HepG2 (cell line): Measurements from ENCODE around the gene IMPDH2. TPM values are rescaled to one million over a fixed set of nuclear protein-coding genes. Genes with fewer than 3 reads are reported as not detected.

Experiments used
- CBX5 ChIP-seq: sonication (generic); formaldehyde crosslinking; IDR thresholded peaks from 2 replicates; pipeline ENCODE4 v1.4.0; 2020; ENCODE audit warnings: missing genetic modification reagents, borderline replicate concordance
- CENPX ChIP-seq: sonication (generic); formaldehyde crosslinking; IDR thresholded peaks from 2 replicates; pipeline ENCODE4 v1.9.0; 2021; ENCODE audit warnings: mild to moderate bottlenecking, missing genetic modification reagents, moderate library complexity
- CREM ChIP-seq, 2 experiments: sonication (generic) in 1 of 2; formaldehyde crosslinking in 1 of 2; IDR thresholded peaks; 2 replicates each; pipeline versions ENCODE4 v1.4.0 to v1.6.1; 2016 to 2020; ENCODE audit warnings: antibody characterized with exemption in 1 of 2, mild to moderate bottlenecking in 1 of 2, missing genetic modification reagents in 1 of 2
- EP300 ChIP-seq, 3 experiments: sonication (generic) in 1 of 3; formaldehyde crosslinking in 1 of 3; IDR thresholded peaks; 2 replicates each; pipeline versions ENCODE4 v1.5.1 to v1.6.1; 2011 to 2020; ENCODE audit warnings: low read depth in 2 of 3, low read length in 2 of 3, borderline replicate concordance in 1 of 3, improper control_type of control experiment in 1 of 3, mild to moderate bottlenecking in 1 of 3, missing genetic modification reagents in 1 of 3, moderate library complexity in 1 of 3
- KLF12 ChIP-seq: sonication (generic); formaldehyde crosslinking; IDR thresholded peaks from 2 replicates; pipeline ENCODE4 v1.4.0; 2020; ENCODE audit warnings: missing genetic modification reagents, borderline replicate concordance
- MATR3 ChIP-seq: sonication (generic); formaldehyde crosslinking; IDR thresholded peaks from 2 replicates; pipeline ENCODE4 v1.4.0; 2020; ENCODE audit warnings: missing genetic modification reagents
- RBFOX2 ChIP-seq: fragments of 200-400 bp; formaldehyde crosslinking; IDR thresholded peaks from 2 replicates; pipeline ENCODE4 v1.6.1; 2017; ENCODE audit warnings: low read depth, mild to moderate bottlenecking, low read length
- RORA ChIP-seq: sonication (generic); formaldehyde crosslinking; IDR thresholded peaks from 2 replicates; pipeline ENCODE4 v1.5.0; 2020; ENCODE audit warnings: mild to moderate bottlenecking, missing genetic modification reagents, moderate library complexity
- ZEB1 ChIP-seq: IDR thresholded peaks from 2 replicates; pipeline ENCODE4 v1.6.1; 2012; ENCODE audit warnings: mild to moderate bottlenecking, low read depth, inconsistent platforms; ENCODE audit not compliant: insufficient replicate concordance
- ZNF431 ChIP-seq: sonication (generic); formaldehyde crosslinking; IDR thresholded peaks from 2 replicates; pipeline ENCODE4 v1.9.0; 2022; ENCODE audit warnings: missing genetic modification reagents, low read depth, mild to moderate bottlenecking, borderline replicate concordance
- polyA plus RNA-seq, 8 experiments: library from polyadenylated mRNA; depleted of rRNA in 3 of 8; stranded (reverse) in 7 of 8; unstranded in 1 of 8; fragments of >200 nt; fragmentation: Illumina TruSeq in 4 of 8; extraction: Trizol in 4 of 8; gene quantifications; 2 replicates each; pipeline versions ENCODE4 v1.2.1 to v1.2.3, GENCODE V29; 2011 to 2016; ENCODE audit warnings: low read depth in 4 of 8, missing spikeins in 1 of 8, mixed read lengths in 1 of 8; ENCODE audit not compliant: insufficient read depth in 1 of 8
- total RNA-seq, 5 experiments: library from RNA; depleted of rRNA; stranded (reverse); fragments of >200 nt; fragmentation: Illumina TruSeq; extraction: Trizol; gene quantifications; 2 replicates each; pipeline ENCODE4 v1.2.3, GENCODE V29; 2016; ENCODE audit warnings: low read depth in 1 of 5
- TF ChIP-seq, protein P1 (sequence below), 2 experiments: sonication (generic) in 1 of 2; formaldehyde crosslinking in 1 of 2; IDR thresholded peaks; 2 replicates each; pipeline versions ENCODE4 v1.6.1 to v1.9.0; 2014 to 2022; ENCODE audit warnings: antibody characterized with exemption in 1 of 2, borderline replicate concordance in 1 of 2, inconsistent platforms in 1 of 2, low read depth in 1 of 2, missing genetic modification reagents in 1 of 2
- TF ChIP-seq, protein P2 (sequence below): sonication (generic); formaldehyde crosslinking; IDR thresholded peaks from 2 replicates; pipeline ENCODE4 v1.5.0; 2020; ENCODE audit warnings: mild to moderate bottlenecking, missing genetic modification reagents, borderline replicate concordance
- TF ChIP-seq, protein P3 (sequence below): sonication (generic); formaldehyde crosslinking; IDR thresholded peaks from 2 replicates; pipeline ENCODE4 v1.8.0; 2022; ENCODE audit warnings: missing genetic modification reagents, mild to moderate bottlenecking, moderate library complexity, borderline replicate concordance

Gene IMPDH2
- total and polyA plus RNA-seq, 2 of the 13 experiments (the other 11 are each of a cell fraction or from before 2014, with no cell fraction given), result 248 to 260 TPM

DNA sequence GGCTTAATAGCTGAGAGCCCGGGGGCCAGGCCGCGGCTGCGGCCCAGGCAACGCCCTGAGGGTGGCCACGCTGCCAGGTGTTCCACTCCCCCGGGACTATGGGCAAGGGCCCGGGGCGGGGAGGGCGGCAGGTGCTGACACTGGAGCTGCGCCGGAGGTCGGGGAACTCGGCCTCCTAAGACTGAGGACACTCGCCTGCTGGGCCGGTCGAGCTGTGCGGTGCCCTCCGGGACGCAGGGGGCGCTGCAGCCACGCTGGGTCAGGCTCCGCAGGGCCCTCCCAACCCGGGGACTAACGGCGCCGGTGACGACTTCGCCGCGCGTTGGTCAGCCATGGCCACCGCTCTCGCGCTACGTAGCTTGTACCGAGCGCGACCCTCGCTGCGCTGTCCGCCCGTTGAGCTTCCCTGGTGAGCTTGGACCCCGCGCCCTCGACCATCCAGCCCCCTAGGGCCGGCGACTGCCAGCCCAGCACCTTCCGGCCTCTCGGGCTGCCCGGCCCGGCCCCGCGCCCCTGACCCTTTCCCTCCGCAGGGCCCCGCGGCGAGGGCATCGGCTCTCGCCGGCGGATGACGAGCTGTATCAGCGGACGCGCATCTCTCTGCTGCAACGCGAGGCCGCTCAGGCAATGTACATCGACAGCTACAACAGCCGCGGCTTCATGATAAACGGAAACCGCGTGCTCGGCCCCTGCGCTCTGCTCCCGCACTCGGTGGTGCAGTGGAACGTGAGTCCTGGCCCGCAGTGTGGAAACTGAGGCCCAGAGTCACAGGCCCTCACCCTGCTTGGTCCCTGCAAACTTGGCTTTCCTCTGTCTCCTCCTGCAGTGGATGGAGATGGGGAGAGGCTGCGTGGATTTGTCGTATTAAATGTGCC is 7.1 kb downstream of the IMPDH2 start, which contains the start of gene NDUFAF3 (continued):
- TF ChIP-seq CBX5, result 0 out of 2 replicates have a peak, but pooled peaks have one; percentile 29
- TF ChIP-seq ZEB1, result peak; percentile 40
- TF ChIP-seq, protein P1, sequence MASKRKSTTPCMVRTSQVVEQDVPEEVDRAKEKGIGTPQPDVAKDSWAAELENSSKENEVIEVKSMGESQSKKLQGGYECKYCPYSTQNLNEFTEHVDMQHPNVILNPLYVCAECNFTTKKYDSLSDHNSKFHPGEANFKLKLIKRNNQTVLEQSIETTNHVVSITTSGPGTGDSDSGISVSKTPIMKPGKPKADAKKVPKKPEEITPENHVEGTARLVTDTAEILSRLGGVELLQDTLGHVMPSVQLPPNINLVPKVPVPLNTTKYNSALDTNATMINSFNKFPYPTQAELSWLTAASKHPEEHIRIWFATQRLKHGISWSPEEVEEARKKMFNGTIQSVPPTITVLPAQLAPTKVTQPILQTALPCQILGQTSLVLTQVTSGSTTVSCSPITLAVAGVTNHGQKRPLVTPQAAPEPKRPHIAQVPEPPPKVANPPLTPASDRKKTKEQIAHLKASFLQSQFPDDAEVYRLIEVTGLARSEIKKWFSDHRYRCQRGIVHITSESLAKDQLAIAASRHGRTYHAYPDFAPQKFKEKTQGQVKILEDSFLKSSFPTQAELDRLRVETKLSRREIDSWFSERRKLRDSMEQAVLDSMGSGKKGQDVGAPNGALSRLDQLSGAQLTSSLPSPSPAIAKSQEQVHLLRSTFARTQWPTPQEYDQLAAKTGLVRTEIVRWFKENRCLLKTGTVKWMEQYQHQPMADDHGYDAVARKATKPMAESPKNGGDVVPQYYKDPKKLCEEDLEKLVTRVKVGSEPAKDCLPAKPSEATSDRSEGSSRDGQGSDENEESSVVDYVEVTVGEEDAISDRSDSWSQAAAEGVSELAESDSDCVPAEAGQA (IDR thresholded peaks at IDR 0.05; ENCODE audit: low read depth), result peak; percentile 90
- TF ChIP-seq, protein P1 (CRISPR knock-in tag; IDR thresholded peaks at IDR 0.05; ENCODE audit: borderline replicate concordance), result peak; percentile 36
- TF ChIP-seq, protein P2, sequence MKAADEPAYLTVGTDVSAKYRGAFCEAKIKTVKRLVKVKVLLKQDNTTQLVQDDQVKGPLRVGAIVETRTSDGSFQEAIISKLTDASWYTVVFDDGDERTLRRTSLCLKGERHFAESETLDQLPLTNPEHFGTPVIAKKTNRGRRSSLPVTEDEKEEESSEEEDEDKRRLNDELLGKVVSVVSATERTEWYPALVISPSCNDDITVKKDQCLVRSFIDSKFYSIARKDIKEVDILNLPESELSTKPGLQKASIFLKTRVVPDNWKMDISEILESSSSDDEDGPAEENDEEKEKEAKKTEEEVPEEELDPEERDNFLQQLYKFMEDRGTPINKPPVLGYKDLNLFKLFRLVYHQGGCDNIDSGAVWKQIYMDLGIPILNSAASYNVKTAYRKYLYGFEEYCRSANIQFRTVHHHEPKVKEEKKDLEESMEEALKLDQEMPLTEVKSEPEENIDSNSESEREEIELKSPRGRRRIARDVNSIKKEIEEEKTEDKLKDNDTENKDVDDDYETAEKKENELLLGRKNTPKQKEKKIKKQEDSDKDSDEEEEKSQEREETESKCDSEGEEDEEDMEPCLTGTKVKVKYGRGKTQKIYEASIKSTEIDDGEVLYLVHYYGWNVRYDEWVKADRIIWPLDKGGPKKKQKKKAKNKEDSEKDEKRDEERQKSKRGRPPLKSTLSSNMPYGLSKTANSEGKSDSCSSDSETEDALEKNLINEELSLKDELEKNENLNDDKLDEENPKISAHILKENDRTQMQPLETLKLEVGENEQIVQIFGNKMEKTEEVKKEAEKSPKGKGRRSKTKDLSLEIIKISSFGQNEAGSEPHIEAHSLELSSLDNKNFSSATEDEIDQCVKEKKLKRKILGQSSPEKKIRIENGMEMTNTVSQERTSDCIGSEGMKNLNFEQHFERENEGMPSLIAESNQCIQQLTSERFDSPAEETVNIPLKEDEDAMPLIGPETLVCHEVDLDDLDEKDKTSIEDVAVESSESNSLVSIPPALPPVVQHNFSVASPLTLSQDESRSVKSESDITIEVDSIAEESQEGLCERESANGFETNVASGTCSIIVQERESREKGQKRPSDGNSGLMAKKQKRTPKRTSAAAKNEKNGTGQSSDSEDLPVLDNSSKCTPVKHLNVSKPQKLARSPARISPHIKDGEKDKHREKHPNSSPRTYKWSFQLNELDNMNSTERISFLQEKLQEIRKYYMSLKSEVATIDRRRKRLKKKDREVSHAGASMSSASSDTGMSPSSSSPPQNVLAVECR (CRISPR knock-in tag), result peak; percentile 92
- TF ChIP-seq, protein P3, sequence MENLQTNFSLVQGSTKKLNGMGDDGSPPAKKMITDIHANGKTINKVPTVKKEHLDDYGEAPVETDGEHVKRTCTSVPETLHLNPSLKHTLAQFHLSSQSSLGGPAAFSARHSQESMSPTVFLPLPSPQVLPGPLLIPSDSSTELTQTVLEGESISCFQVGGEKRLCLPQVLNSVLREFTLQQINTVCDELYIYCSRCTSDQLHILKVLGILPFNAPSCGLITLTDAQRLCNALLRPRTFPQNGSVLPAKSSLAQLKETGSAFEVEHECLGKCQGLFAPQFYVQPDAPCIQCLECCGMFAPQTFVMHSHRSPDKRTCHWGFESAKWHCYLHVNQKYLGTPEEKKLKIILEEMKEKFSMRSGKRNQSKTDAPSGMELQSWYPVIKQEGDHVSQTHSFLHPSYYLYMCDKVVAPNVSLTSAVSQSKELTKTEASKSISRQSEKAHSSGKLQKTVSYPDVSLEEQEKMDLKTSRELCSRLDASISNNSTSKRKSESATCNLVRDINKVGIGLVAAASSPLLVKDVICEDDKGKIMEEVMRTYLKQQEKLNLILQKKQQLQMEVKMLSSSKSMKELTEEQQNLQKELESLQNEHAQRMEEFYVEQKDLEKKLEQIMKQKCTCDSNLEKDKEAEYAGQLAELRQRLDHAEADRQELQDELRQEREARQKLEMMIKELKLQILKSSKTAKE, result no peak
- TF ChIP-seq MATR3 (CRISPR knock-in tag), result no peak
- no peak for TF ChIP-seq CENPX (CRISPR knock-in tag)
- TF ChIP-seq CREM (IDR thresholded peaks at IDR 0.05), result no peak; the same call in 1 of the 2 replicates
- TF ChIP-seq CREM (CRISPR knock-in tag; IDR thresholded peaks at IDR 0.05), result no peak
- TF ChIP-seq RORA, result no peak
- peak; percentile 88 for TF ChIP-seq RBFOX2
- peak; percentile 94 for TF ChIP-seq KLF12 (CRISPR knock-in tag)
- TF ChIP-seq EP300 (IDR thresholded peaks at IDR 0.05; ENCODE audit: low read depth in 2 of 2, low read length in 2 of 2), result peak in 1 of 2 experiments; percentile 8; a peak in 1 of 4 replicates
- TF ChIP-seq EP300 (CRISPR knock-in tag; IDR thresholded peaks at IDR 0.05; ENCODE audit: borderline replicate concordance), result peak; percentile 41; the same call in 1 of the 2 replicates
- peak; percentile 53; the same call in 1 of the 2 replicates for TF ChIP-seq ZNF431 (CRISPR knock-in tag)
